ENCODE measurements around the gene FUT7.

FUT7 gene

DNA sequence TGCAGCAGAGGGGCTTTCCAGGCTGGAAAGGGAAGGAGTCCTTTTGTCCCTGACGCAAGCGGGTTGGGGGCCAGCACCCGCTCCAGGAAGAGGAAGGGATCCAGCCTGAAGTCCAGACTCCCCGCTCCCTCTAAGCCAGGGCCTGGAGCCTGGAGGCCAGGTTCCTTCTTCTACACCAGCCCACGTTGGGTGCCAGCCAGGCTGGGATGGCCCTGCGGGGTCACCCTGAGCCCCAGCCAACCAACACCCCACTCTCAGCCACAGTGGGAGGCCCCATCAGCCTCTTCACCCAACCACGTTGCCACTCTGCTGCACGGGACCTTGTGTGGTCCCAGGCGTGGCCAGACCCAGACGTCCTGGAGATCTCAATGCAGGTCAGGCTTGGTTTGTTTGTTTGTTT, 970 bp upstream of the FUT7 start:
- no peak for DNase-seq

GRCh38 chr9:137030538-137031527, 1.1 kb downstream of the FUT7 start:
- DNase-seq, result no peak

- no peak for DNase-seq
These were observed 1.9 kb downstream of the FUT7 start for GRCh38 chr9:137030006-137030405.

- peak; percentile 42 to 63 (median 51) for DNase-seq
These were observed 2.6 kb downstream of the FUT7 start for GRCh38 chr9:137029058-137029936.

DNA sequence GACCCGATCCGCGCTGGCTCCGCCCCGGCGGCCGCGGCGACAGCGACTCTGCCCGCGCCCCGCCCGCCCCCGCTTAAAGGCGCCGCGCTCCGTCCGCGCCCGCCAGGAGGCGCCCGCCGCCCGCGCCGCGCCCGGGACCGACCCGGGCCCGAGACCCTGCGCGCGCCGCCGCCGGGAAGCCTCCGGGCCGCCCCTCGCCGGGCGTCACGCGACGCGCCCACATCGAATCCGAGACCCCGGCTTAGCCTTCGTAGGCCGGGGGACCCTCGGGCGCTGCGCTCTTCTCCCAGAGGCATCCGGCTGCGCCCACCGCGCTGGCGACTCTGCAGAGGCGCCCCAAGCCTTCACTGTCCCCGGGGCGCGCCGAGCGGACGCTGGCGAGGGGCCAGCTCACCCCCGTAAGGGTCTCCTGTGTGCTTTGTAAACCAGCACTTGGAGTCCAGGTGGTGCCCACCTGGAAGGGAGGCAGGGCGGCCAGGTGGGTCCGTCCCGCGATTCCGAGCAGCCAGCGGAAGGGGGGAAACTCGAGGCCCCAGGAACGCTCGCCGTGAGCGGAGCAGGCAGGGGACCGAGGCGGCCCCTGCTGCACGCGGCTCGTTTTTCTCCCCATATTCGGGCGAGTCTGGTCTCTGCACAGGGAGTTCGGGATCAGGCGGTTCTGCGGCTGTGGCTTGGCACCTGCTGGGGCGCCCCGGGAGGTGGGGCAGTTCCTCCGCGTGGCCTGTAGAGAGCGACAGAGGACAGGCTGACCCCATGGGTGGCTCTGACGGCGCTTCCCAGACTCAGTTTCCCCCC, 3.4 kb downstream of the FUT7 start:
- peak in 2 of 4 experiments; percentile 20 to 65 for DNase-seq

- DNase-seq, result no peak
These were observed 4.3 kb downstream of the FUT7 start, which contains the start of gene ABCA2 for GRCh38 chr9:137027369-137028262. Gene ABCA2 (minus strand): TSS chr9:137028237. CDS start chr9:137028140, 97 bp downstream.

DNA sequence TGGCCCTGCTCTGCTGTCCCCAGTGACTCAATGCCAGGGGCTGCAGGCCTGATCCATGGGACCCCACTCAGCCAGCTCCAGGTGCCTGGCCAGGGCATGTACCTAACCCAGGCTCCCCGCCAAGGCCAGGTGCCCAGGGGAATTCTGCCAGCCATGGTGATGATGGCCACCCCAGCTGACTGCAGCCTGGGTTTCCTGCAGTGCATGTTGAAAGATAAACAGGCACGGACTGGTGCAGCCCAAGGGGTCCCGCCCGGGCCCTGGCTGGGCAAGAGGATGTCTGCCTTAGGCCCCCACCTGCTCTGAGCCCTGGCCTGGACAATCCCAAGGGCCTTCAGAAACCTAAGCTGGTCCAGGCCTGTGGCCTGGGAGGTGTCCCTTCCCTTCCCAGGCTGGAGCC, 5.1 kb downstream of the FUT7 start:
- no peak for DNase-seq

DNA sequence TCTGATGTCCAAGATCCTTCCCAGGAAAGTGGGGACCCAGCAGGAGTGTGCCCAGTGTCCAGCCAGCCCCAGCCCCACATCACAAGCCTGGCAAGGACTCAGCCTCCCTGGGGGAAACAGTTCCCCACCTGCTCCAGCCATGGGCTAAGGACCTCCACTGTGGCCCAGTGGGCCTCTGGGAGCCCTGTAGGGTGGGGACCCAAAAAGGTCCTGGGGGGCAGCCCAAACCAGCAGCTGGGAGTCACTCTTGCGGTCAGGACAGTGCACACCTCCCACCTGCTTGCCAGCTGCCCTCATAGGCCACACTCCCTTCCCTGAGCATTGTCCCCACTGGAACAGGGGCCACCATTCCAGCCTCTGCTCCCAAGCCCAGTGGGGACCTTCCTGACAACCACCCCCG, 5.5 kb downstream of the FUT7 start:
- DNase-seq, result no peak

- no peak for DNase-seq
These were observed 6.3 kb downstream of the FUT7 start for GRCh38 chr9:137025517-137025966.

GRCh38 chr9:137023583-137023991, 8.3 kb downstream of the FUT7 start:
- DNase-seq, result no peak

- DNase-seq, result no peak
These were observed 8.7 kb downstream of the FUT7 start for GRCh38 chr9:137023157-137023556.

GRCh38 chr9:137022662-137023008, 9.3 kb downstream of the FUT7 start:
- no peak for DNase-seq

- DNase-seq, result peak in 3 of 4 experiments; percentile 33 to 61 (median 55)
These were observed 9.8 kb downstream of the FUT7 start for GRCh38 chr9:137021979-137022661.

- DNase-seq, result no peak
These were observed 10.3 kb downstream of the FUT7 start for GRCh38 chr9:137021568-137021978.

DNA sequence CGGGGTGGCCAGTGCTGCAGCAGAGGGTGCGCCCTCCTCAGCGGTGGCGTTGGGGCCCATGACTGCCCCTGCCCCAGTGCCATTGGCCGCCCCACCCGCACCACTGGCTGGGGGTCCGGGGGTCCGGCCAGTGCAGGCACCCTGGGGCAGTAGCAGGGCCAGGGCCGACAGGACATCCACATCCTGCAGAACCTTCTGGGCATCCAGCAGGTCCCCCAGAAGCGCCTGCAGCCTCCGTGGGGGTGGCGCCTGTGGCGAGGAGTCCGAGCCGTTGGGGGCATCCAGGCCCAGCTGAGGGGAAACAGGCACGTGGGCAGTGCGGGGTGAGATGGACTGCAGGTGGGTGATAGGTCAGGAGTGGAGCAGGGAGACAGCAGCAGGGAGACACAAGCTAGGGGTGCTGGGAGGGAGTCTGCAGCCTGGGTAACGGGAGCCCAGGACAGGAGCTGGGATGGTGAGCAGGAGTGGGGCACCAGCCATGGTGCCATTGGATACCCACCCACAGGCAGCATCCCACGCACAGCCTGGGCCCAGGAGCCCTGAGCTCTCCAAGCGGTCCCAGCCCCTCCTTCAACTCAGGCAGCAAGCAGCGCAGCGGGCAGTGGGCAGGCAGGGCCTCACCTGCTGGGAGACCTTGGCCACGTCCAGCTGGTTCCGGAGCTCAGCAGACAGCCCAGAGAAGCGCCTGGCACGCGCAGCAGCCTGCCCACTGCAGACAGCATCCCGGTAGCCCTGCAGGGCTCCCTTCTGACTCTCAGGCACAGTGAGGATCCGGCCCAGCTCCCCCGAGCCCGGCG, 10.9 kb downstream of the FUT7 start:
- no peak for DNase-seq

DNA sequence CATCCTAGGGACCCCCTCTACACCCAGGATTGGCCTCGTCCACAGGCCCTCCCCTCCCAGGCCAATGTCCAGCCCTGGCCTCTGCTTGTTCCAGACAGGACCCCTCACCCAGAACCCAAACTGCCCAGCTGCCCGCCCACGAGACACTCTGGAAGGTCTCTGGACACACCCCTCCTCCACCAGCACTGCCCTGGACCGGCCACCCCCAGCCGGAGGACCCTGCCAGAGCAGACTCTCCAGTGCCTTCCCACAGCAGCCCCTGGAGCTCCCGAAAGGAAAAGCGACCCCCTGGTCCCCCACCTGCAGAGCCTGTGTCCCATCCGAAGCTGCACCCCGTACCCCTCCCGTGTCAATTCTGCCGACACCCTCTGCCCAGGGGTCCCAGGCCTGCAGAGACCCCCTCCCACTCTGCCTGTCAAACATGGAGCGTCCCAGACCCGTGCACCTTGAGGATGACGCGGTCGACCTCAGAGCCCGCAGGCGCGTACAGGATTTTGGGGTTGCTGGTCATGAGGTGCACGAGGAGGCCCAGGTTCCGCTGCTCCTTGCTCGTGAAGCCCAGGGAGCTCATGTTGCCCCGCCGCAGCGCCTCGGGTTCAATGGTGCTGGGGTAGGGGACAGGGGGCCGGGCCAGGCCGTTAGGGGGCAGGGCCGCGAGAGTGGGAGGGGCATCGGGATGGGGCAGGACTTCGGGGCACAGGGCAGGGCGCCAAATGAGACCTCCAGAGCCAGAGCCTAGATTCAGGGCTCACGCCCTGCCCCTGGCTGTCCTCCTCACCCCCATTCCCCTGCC, 11.8 kb downstream of the FUT7 start:
- DNase-seq, result no peak

- DNase-seq, result no peak
These were observed 12.9 kb downstream of the FUT7 start for GRCh38 chr9:137018761-137019559.

DNA sequence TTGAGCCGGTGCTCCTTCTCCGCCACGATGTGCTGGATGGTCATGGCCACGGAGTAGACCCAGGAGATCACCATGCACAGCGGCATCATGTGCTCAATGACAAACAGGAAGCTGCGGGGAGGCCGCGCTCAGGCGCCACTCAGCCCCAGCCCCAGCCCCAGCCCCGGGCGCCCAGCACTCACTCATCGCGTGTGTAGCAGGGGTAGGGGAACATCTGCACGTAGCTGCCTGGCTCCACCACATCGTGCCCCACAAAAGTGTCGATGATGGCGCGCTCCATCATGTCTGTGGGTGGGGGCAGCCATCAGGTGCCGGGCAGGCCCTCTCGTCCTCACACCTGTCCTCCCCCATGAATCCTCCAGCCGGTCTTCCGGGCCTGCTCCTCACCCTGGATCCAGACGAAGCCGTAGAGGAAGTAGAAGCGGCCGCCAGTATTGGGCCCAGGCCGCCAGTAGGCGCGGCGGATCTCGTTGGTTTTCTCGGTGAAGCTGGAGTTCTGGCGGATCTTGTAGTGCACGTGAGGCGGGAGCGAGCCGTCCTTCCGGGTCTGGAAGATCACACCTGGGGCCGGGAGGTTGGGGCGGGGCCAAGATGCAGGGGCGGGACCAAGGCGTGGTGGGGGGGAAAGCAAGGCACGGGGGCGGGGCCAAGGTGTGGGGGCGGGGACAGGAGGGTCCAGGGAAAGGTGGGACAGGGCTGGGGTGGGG, 13.9 kb downstream of the FUT7 start:
- no peak for DNase-seq
